Gastrocnemius medialis (tissue), 4 donors: ENCODE results near the gene CLSTN1. TPM values are rescaled to one million over a fixed set of nuclear protein-coding genes. Genes with fewer than 3 reads are reported as not detected.

ENCODE experiments used
- ATAC-seq, 2 donors: fragments of 150-250 bp; one replicate each; pipeline ENCODE4 v1.9.1; 2016
- DNase-seq, 2 donors: peaks; one replicate each; pipeline ENCODE4 v3.0.0-alpha.2; 2019
- H3K27ac ChIP-seq, 4 donors: fragments of 200-600 bp; sonication (generic); 1 replicate in 1 of 4; 2 replicates in 3 of 4; pipeline ENCODE4 v1.5.1; 2016 to 2018; ENCODE audit warnings: mild to moderate bottlenecking in 2 of 4, moderate library complexity in 1 of 4
- H3K27me3 ChIP-seq, 3 donors: fragments of 200-600 bp; sonication (generic) in 2 of 3; 1 replicate in 1 of 3; 2 replicates in 2 of 3; pipeline versions ENCODE4 v1.5.1 to v1.6.0; 2016 to 2019; ENCODE audit warnings: mild to moderate bottlenecking in 1 of 3, moderate library complexity in 1 of 3
- H3K36me3 ChIP-seq, 2 donors: fragments of 200-600 bp; sonication (generic) in 1 of 2; one replicate each; pipeline ENCODE4 v1.5.1; 2017 to 2018
- H3K4me1 ChIP-seq, 2 donors: fragments of 200-600 bp; sonication (generic) in 1 of 2; one replicate each; pipeline ENCODE4 v1.5.1; 2016 to 2017; ENCODE audit warnings: mild to moderate bottlenecking in 2 of 2
- H3K4me3 ChIP-seq, 4 donors: fragments of 200-600 bp; sonication (generic) in 3 of 4; 1 replicate in 1 of 4; 2 replicates in 3 of 4; pipeline ENCODE4 v1.5.1; 2016 to 2019; ENCODE audit warnings: mild to moderate bottlenecking in 2 of 4
- H3K9me3 ChIP-seq, 3 donors: fragments of 200-600 bp; sonication (generic) in 2 of 3; 1 replicate in 1 of 3; 2 replicates in 2 of 3; pipeline ENCODE4 v1.5.1; 2016 to 2019
- POLR2A ChIP-seq, 2 donors: fragments of 450-650 bp; IDR thresholded peaks; one replicate each; pipeline ENCODE4 v1.6.1; 2017; ENCODE audit warnings: antibody characterized with exemption in 2 of 2, mild to moderate bottlenecking in 2 of 2, moderate library complexity in 2 of 2
- in situ Hi-C, 4 donors: fragments of 200-750 bp; cut with MboI; loops; one replicate each; pipeline versions ENCODE4 v1.15.0 to v1.8.0; 2017; ENCODE audit warnings: low sequenced_read_pairs in 4 of 4
- intact Hi-C: fragments of 100-400 bp; cut with DNase I; formaldehyde crosslinking; loops from one replicate; pipeline ENCODE4 v1.15.1; 2023; ENCODE audit warnings: low total_unique reads
- total RNA-seq, 4 donors: library from RNA; depleted of rRNA; stranded (reverse); fragments of >200 nt; gene quantifications; one replicate each; pipeline versions ENCODE4 v1.1.0 to v1.2.3, GENCODE V29; 2016
- TF ChIP-seq, protein P1 (sequence below), 5 experiments: fragments of 450-650 bp in 3 of 5; fragments of 200-600 bp in 2 of 5; sonication (generic) in 2 of 5; IDR thresholded peaks in 4 of 5; conservative IDR thresholded peaks in 1 of 5; 1 replicate in 4 of 5; 2 replicates in 1 of 5; pipeline ENCODE4 v1.5.1; 2016 to 2019; ENCODE audit warnings: antibody characterized with exemption in 5 of 5, mild to moderate bottlenecking in 3 of 5, moderate library complexity in 3 of 5

CLSTN1 gene
- total RNA-seq, 4 donors from 2014 or later, result 8.5 to 25.7 (median 22.0) TPM

DNA sequence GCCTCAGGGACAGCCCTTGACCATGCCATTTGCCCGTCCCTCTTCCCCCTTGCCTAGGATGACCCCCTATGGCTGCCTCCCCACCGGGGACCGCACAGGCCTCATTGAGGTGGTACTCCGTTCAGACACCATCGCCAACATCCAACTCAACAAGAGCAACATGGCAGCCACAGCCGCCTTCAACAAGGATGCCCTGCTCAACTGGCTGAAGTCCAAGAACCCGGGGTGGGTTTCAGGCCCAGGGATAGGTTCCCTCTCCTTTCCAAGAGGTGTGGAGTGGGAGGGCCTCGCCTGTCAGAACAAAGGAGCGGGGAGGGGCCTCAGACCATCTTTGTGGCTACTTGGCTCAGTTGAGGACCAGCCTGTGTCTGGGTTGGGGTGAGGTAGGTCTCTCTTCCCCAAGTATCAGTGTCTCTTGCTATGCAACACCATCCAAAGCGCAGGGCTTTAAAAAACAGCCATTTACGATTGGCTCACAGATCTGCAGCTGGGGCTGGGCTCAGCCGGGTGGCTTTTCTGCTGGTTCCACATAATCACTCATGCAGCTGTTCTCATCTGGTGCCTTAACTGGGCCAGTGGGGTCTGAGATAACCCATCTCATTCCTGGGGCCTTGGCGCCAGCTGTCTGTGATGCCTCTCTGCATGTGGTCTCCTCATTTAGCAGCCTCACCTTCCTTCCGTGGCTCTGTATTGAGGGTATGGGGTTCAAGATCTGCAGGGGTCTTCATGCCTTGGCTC is 100.5 kb downstream of the CLSTN1 start:
- Histone ChIP-seq H3K36me3 (peaks cover 0 to 2% of the 10 kb centered on the region in 2 donors), H3K4me1 (peaks cover 0 to 4% of the 10 kb centered on the region in 2 donors), H3K4me3 (no peak overlapping the region), H3K9me3 (no peaks in the 10 kb centered on the region), H3K27ac (no peak overlapping the region), H3K27me3 (no peaks in the 10 kb centered on the region)
- intact Hi-C loops, result loop anchor here (5.0 kb wide), 1 partner anchor 144 kb away; no protein-coding TSS in a partner anchor
- in situ Hi-C loops, result no loop called here
- ATAC-seq, result no peak
- TF ChIP-seq, protein P1, sequence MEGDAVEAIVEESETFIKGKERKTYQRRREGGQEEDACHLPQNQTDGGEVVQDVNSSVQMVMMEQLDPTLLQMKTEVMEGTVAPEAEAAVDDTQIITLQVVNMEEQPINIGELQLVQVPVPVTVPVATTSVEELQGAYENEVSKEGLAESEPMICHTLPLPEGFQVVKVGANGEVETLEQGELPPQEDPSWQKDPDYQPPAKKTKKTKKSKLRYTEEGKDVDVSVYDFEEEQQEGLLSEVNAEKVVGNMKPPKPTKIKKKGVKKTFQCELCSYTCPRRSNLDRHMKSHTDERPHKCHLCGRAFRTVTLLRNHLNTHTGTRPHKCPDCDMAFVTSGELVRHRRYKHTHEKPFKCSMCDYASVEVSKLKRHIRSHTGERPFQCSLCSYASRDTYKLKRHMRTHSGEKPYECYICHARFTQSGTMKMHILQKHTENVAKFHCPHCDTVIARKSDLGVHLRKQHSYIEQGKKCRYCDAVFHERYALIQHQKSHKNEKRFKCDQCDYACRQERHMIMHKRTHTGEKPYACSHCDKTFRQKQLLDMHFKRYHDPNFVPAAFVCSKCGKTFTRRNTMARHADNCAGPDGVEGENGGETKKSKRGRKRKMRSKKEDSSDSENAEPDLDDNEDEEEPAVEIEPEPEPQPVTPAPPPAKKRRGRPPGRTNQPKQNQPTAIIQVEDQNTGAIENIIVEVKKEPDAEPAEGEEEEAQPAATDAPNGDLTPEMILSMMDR (IDR thresholded peaks at IDR 0.05 in 4 of 5, conservative IDR thresholded peaks at IDR 0.05 in 1 of 5), result no peak
- no peak for TF ChIP-seq POLR2A (IDR thresholded peaks at IDR 0.05)
- DNase-seq, result no peak

DNA sequence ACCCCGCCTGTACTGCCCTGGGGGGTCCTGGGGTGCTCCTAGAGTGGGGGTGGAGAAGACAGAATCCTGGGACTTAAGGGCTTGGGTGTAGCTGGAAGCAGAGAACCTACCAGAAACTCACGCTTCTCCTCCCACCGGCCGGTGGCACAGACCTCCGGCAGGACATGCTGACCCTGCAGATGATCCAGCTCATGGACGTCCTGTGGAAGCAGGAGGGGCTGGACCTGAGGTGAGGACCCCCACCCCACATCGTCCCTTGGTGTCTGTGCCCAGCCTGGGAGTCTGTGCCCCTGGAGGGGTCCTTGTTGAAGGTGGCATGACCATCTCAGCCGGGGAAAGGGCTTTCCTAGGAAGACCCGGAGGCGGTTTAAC is 101.4 kb downstream of the CLSTN1 start:
- Histone ChIP-seq H3K4me3 (no peak overlapping the region), H3K36me3 (no peaks in the 10 kb centered on the region), H3K27me3 (no peaks in the 10 kb centered on the region), H3K27ac (no peak overlapping the region), H3K4me1 (peaks cover 0 to 4% of the 10 kb centered on the region in 2 donors), H3K9me3 (no peaks in the 10 kb centered on the region)
- TF ChIP-seq, protein P1 (IDR thresholded peaks at IDR 0.05 in 4 of 5, conservative IDR thresholded peaks at IDR 0.05 in 1 of 5), result no peak
- TF ChIP-seq POLR2A (IDR thresholded peaks at IDR 0.05), result no peak
- ATAC-seq (no peak), DNase-seq (no peak)
- in situ Hi-C loops (no loop called here), intact Hi-C loops (loop anchor here (5.0 kb wide), 1 partner anchor 145 kb away; no protein-coding TSS in a partner anchor)

DNA sequence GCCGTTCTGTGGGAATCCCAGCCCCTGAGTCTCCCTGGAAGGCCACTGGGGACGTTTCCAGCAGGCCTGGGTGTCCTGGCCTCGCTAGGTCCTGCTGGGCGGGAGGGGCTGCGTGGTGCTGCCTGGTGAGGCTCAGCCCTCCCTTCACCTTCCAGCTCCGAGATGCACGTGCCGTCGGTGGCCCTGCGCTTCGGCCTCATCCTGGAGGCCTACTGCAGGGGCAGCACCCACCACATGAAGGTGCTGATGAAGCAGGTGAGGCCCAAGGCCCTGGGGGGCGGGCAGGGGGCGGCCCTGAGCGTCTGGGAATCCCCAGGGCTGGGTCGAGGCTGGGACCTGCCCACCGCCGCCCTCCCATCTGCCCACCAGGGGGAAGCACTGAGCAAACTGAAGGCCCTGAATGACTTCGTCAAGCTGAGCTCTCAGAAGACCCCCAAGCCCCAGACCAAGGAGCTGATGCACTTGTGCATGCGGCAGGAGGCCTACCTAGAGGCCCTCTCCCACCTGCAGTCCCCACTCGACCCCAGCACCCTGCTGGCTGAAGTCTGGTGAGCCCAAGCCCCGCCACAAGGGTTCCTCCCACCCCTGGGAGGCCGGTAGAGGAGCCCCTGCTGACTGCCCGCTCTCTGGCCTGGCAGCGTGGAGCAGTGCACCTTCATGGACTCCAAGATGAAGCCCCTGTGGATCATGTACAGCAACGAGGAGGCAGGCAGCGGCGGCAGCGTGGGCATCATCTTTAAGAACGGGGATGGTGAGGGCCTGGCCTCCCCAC is 102.0 kb downstream of the CLSTN1 start:
- intact Hi-C loops (loop anchor here (5.0 kb wide), 1 partner anchor 146 kb away; no protein-coding TSS in a partner anchor), in situ Hi-C loops (no loop called here)
- TF ChIP-seq, protein P1 (IDR thresholded peaks at IDR 0.05 in 4 of 5, conservative IDR thresholded peaks at IDR 0.05 in 1 of 5), result peak; percentile 31 to 64 (median 51)
- TF ChIP-seq POLR2A (IDR thresholded peaks at IDR 0.05), result no peak
- DNase-seq (no peak), ATAC-seq (no peak)
- H3K4me3 ChIP-seq, result no peak overlapping the region
- no peaks in the 10 kb centered on the region for H3K9me3 ChIP-seq
- H3K4me1 ChIP-seq, result peaks cover 0 to 4% of the 10 kb centered on the region in 2 donors
- H3K27ac ChIP-seq, result no peak overlapping the region
- no peaks in the 10 kb centered on the region for H3K36me3 ChIP-seq
- no peaks in the 10 kb centered on the region for H3K27me3 ChIP-seq

DNA sequence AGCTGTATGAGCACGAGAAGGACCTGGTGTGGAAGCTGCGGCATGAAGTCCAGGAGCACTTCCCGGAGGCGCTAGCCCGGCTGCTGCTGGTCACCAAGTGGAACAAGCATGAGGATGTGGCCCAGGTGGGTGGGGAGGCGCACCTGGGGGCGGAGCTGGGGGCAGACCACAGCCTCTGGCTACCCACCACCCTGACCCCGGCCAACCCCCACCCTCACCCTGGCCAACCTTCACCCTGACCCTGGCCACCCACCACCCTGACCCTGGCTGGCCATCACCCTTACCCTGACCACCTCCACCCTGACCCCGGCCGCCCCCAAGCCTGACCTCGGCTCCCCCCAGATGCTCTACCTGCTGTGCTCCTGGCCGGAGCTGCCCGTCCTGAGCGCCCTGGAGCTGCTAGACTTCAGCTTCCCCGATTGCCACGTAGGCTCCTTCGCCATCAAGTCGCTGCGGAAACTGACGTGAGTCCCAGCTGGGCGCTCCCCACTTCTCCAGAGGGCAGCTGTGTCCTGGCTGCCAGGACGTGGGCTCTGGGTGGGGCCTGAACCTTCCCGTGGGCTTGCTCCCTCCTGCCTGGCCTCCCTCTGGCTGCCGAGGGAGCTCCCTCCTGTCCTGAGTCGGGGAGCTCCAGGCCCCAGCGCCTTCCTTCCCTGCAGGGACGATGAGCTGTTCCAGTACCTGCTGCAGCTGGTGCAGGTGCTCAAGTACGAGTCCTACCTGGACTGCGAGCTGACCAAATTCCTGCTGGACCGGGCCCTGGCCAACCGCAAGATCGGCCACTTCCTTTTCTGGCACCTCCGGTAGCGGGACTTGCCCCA is 102.8 kb downstream of the CLSTN1 start:
- no peaks in the 10 kb centered on the region for H3K36me3 ChIP-seq
- intact Hi-C loops, result loop anchor here (5.0 kb wide), 1 partner anchor 146 kb away; no protein-coding TSS in a partner anchor
- H3K27me3 ChIP-seq, result no peaks in the 10 kb centered on the region
- no peak overlapping the region for H3K4me3 ChIP-seq
- H3K27ac ChIP-seq, result no peak overlapping the region
- no peak for TF ChIP-seq POLR2A (IDR thresholded peaks at IDR 0.05)
- TF ChIP-seq, protein P1 (IDR thresholded peaks at IDR 0.05 in 4 of 5, conservative IDR thresholded peaks at IDR 0.05 in 1 of 5), result no peak
- peaks cover 0 to 4% of the 10 kb centered on the region in 2 donors for H3K4me1 ChIP-seq
- in situ Hi-C loops, result no loop called here
- DNase-seq (no peak), ATAC-seq (no peak)
- no peaks in the 10 kb centered on the region for H3K9me3 ChIP-seq
